NCI-H2227 treated with DMSO at 0.1 percent for 48 hours (cell line): ENCODE results near the gene CGREF1.
A peak's percentile ranks its signal among the peaks of the same experiment; 100 is the strongest.
"Not testable (repeated sequence)": the region's sequence is repeated elsewhere in the genome, so short reads cannot be mapped to it uniquely, and the experiment has no call there.

Experiments
- DNase-seq: peaks from one replicate; lab custom pipeline; 2025; lab: John Stamatoyannopoulos, UW

Gene CGREF1

DNA sequence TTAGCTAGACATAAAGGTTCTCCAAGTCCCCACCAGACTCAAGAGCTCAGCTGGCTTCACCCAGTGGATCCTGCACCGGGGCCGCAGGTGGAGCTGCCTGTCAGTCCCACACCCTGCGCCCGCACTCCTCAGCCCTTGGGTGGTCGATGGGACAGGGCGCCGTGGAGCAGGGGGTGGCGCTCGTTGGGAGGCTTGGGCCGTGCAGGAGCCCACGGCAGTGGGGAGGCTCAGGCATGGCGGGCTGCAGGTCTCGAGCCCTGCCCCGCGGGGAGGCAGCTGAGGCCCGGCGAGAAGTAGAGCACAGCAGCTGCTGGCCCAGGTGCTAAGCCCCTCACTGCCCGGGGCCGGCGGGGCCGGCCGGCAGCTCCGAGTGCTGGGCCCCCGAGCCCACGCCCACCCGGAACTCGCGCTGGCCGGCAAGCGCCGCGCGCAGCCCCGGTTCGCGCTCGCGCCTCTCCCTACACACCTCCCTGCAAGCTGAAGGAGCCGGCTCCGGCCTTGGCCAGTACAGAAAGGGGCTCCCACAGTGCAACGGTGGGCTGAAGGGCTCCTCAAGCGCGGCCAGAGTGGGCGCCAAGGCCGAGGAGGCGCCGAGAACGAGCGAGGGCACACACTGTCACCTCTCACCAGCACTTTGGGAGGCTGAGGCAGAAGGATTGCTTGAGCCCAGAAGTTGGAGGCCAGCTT lies 7.4 kb downstream of the CGREF1 start:
- DNase-seq = not testable (repeated sequence)

DNA sequence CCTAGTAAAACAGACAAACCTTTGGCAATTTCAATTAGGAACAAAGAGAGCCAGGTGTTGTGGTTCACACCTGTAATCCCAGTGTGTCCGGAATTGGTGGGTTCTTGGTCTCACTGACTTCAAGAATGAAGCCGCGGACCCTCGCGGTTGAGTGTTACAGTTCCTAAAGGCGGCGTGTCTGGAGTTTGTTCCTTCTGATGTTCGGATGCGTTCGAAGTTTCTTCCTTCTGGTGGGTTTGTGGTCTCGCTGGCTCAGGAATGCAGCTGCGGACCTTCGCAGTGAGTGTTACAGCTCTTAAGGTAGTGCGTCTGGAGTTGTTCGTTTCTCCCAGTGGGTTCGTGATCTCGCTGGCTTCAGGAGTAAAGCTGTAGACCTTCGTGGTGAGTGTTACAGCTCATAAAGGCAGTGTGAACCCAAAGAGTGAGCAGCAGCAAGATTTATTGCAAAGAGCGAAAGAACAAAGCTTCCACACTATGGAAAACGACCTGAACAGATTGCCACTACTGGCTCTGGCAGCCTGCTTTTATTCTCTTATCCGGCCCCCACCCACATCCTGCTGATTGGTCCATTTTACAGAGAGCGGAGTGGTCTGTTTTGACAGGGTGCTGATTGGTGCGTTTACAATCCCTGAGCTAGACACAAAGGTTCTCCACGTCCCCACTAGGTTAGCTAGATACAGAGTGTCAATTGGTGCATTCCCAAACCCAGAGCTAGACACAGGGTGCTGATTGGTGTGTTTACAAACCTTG lies 8.2 kb downstream of the CGREF1 start:
- DNase-seq = not testable (repeated sequence)

DNA sequence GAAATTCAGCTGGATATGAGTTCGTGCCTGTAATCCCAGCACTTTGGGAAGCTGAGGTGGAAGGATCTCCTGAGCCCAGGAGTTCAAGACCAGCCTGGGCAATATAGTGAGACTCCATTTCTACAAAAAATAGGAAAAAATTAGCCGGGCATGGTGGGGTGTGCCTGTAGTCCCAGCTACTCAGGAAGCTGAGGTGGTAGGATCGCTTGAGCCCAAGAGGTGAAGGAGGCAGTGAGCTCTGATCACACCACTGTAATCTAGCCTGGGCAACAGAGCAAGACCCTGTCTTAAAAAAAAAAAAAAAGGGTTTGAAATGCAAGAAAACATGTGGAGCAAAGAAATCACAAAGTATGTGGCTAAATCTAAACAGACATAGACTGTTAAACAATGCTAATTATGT lies 9.8 kb downstream of the CGREF1 start:
- DNase-seq = no peak

GRCh38 chr2:27108221-27108620 lies 10.7 kb downstream of the CGREF1 start:
- DNase-seq = no peak

- no peak for DNase-seq
Observed at GRCh38 chr2:27105981-27106380, 12.9 kb downstream of the CGREF1 start.

- DNase-seq = no peak
Observed at GRCh38 chr2:27102329-27102728, 16.6 kb downstream of the CGREF1 start.

DNA sequence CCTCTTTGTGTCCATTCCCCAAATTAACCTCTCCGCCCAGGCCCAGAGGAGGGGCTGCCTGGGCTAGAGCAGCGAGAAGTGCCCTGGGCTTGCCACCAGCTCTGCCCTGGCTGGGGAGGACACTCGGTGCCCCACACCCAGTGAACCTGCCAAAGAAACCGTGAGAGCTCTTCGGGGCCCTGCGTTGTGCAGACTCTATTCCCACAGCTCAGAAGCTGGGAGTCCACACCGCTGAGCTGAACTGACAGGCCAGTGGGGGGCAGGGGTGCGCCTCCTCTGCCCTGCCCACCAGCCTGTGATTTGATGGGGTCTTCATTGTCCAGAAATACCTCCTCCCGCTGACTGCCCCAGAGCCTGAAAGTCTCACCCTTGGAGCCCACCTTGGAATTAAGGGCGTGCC lies 18.9 kb downstream of the CGREF1 start:
- no peak for DNase-seq

- no peak for DNase-seq
Observed at GRCh38 chr2:27099334-27099955, 19.5 kb downstream of the CGREF1 start.

- no peak for DNase-seq
Observed at GRCh38 chr2:27097341-27097740, 21.6 kb downstream of the CGREF1 start.

GRCh38 chr2:27096748-27097297 lies 22.1 kb downstream of the CGREF1 start:
- DNase-seq = no peak

- DNase-seq = peak; percentile 54
Observed at GRCh38 chr2:27095745-27096651, 22.9 kb downstream of the CGREF1 start.

GRCh38 chr2:27095427-27095744 lies 23.5 kb downstream of the CGREF1 start:
- no peak for DNase-seq

GRCh38 chr2:27094353-27094984 lies 24.5 kb downstream of the CGREF1 start:
- DNase-seq = no peak

- DNase-seq = no peak
Observed at GRCh38 chr2:27093430-27094352, 25.2 kb downstream of the CGREF1 start.

DNA sequence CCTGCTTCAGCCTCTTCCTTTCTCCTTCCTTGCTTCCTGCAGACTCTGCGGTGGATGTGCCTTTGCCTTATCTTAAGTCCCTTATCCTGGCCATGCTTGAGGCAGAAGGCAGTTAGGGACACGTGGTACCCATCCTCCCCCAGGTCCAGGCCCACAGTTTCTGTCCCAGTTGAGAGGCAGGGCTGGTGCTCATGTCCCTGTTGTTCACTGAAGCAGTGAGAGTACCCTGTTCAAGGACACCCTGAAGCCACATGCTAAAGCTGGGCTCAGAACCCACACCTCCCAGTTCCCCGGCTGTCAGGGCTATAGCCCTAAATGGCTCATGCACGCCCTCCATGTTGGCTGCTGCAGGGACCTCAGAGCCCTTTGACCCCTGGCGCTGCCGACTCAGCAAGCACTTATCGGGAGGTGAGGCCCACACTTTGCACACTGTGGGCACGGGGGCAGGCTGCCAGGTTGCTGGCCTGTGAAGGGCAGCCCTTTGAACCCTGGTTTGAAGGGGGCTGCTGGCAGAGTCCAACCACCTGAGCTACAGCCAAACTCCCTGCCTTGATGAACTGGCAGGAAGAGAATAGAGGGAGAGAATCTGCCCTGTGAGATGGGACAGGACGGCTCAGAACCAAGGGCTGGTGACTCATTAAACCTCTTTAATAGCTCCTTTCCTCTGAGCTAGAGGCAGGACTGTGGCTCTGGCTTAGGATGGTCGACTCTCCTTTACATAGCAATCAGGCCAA lies 26.1 kb downstream of the CGREF1 start:
- DNase-seq = no peak

GRCh38 chr2:27091746-27092695 lies 26.9 kb downstream of the CGREF1 start:
- DNase-seq = no peak

DNA sequence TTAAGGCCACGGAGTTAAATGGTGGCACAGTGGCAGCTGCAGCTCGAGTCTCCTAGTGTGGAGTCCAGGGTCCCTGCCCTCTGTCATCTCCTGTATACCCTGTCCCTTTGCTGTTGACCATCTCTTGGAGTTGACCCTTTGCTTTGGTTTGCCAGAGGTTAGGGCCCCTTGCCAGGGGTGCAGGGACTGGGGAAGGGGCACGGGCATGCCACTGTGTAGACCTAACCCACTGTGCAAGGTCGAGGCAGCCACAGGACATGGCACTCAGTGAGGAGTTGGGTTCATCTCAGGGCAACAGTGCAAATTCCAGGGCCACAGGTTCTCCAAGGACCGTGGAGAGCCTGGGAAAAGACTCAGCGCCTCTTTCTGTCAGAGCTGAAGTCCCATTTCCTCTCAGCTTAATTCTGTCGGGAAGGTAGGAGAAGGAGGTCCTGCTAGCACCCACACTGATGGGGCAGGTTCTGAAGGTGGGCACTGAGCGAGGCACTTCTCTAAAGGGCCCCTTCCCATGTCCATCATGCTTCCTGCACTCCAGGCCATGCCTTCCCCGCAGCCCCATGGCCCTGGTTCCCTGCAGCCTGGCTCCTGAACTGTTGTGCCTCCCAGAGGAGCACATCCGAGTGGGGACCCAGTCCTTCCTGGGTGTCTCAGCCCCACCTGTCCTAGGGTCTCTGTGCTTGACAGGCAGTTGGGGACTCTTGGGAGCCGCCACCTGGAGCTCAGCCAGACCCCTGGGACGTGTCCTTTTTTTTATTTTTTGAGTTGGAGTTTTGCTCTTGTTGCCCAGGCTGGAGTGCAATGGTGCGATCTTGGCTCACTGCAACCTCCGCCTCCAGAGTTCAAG lies 29.6 kb downstream of the CGREF1 start:
- DNase-seq = no peak

DNA sequence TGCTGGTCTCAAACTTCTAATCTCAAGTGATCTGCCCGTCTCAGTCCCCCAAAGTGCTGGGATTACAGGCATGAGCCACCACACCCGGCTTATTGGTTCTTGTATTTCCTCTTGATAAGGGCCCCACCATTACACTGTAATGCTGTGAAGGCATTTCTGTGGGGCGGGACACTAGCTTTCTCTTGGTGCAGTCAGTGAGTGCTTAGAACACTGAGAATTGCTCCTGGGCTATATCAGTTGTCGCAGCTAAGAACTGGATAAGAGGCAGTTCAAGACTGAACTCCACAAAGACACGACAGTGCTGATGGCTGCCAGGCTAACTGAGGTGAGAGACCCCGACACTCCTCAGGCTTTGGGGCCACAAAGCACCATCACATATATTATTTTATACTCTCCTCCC lies 30.3 kb downstream of the CGREF1 start:
- DNase-seq = no peak
